HepG2 (cell line): ENCODE data around the gene RUNDC1. TPM values are rescaled to one million over a fixed set of nuclear protein-coding genes. Genes with fewer than 3 reads are reported as not detected.

Experiments used
- BHLHE40 ChIP-seq: IDR thresholded peaks from 2 replicates; pipeline ENCODE4 v1.6.1; 2011; ENCODE audit warnings: low read length, improper control_type of control experiment
- FOXA1 ChIP-seq, 2 experiments: fragments of 450-650 bp in 1 of 2; sonication (generic) in 1 of 2; formaldehyde crosslinking in 1 of 2; IDR thresholded peaks; 2 replicates each; pipeline versions ENCODE4 v1.4.0 to v1.6.1; 2016 to 2020; ENCODE audit warnings: missing genetic modification reagents in 1 of 2
- KAT7 ChIP-seq: IDR thresholded peaks from 2 replicates; pipeline ENCODE4 v1.6.1; 2018; ENCODE audit warnings: borderline replicate concordance, missing compliant biosample characterization
- KDM4B ChIP-seq: sonication (generic); formaldehyde crosslinking; IDR thresholded peaks from 2 replicates; pipeline ENCODE4 v1.4.0; 2020; ENCODE audit warnings: missing genetic modification reagents
- KLF16 ChIP-seq, 2 experiments: sonication (generic) in 1 of 2; formaldehyde crosslinking in 1 of 2; IDR thresholded peaks; 2 replicates each; pipeline versions ENCODE4 v1.6.1 to v1.8.0; 2016 to 2023; ENCODE audit warnings: missing genetic modification reagents in 2 of 2, missing compliant biosample characterization in 1 of 2
- KMT2A ChIP-seq: sonication (generic); formaldehyde crosslinking; IDR thresholded peaks from 2 replicates; pipeline ENCODE4 v1.4.0; 2020; ENCODE audit warnings: missing genetic modification reagents
- NFYB ChIP-seq: sonication (generic); formaldehyde crosslinking; IDR thresholded peaks from 2 replicates; pipeline ENCODE4 v1.4.0; 2020; ENCODE audit warnings: missing genetic modification reagents
- PPARG ChIP-seq: conservative IDR thresholded peaks from 2 replicates; pipeline ENCODE4 v1.6.1; 2016; ENCODE audit warnings: missing biosample characterization, missing genetic modification reagents
- SALL2 ChIP-seq: sonication (generic); formaldehyde crosslinking; IDR thresholded peaks from 2 replicates; pipeline ENCODE4 v1.8.1; 2023; ENCODE audit warnings: mild to moderate bottlenecking, missing genetic modification reagents, inconsistent platforms
- SMC3 ChIP-seq: IDR thresholded peaks from 2 replicates; pipeline ENCODE4 v1.6.1; 2011; ENCODE audit warnings: low read length, improper control_type of control experiment
- SOX6 ChIP-seq, 2 experiments: fragments of 450-650 bp in 1 of 2; sonication (generic) in 1 of 2; formaldehyde crosslinking in 1 of 2; IDR thresholded peaks; 2 replicates each; pipeline versions ENCODE4 v1.4.0 to v1.6.1; 2017 to 2020; ENCODE audit warnings: antibody characterized with exemption in 1 of 2, mild to moderate bottlenecking in 1 of 2, missing genetic modification reagents in 1 of 2
- SRF ChIP-seq: IDR thresholded peaks from 2 replicates; pipeline ENCODE4 v1.6.1; 2011; ENCODE audit warnings: mild to moderate bottlenecking, low read depth, low read length, moderate library complexity
- SSRP1 ChIP-seq: IDR thresholded peaks from 2 replicates; pipeline ENCODE4 v1.6.1; 2016; ENCODE audit warnings: control low read depth
- THAP8 ChIP-seq: sonication (generic); formaldehyde crosslinking; IDR thresholded peaks from 2 replicates; pipeline ENCODE4 v1.5.1; 2020; ENCODE audit warnings: missing genetic modification reagents, mild to moderate bottlenecking, borderline replicate concordance
- ZGPAT ChIP-seq: IDR thresholded peaks from 2 replicates; pipeline ENCODE4 v1.6.1; 2016; ENCODE audit warnings: mild to moderate bottlenecking
- ZNF224 ChIP-seq: sonication (generic); formaldehyde crosslinking; IDR thresholded peaks from 2 replicates; pipeline ENCODE4 v1.5.0; 2020; ENCODE audit warnings: mild to moderate bottlenecking, missing genetic modification reagents
- ZNF230 ChIP-seq: sonication (generic); formaldehyde crosslinking; IDR thresholded peaks from 2 replicates; pipeline ENCODE4 v1.4.0; 2020; ENCODE audit warnings: mild to moderate bottlenecking, missing genetic modification reagents
- ZNF280B ChIP-seq: sonication (generic); formaldehyde crosslinking; IDR thresholded peaks from 2 replicates; pipeline ENCODE4 v1.5.0; 2020; ENCODE audit warnings: missing genetic modification reagents, mild to moderate bottlenecking, borderline replicate concordance
- ZNF331 ChIP-seq: sonication (generic); formaldehyde crosslinking; IDR thresholded peaks from 2 replicates; pipeline ENCODE4 v1.4.0; 2020; ENCODE audit warnings: missing genetic modification reagents
- ZNF33A ChIP-seq: sonication (generic); formaldehyde crosslinking; IDR thresholded peaks from 2 replicates; pipeline ENCODE4 v1.5.1; 2020; ENCODE audit warnings: missing genetic modification reagents, mild to moderate bottlenecking, moderate library complexity, borderline replicate concordance
- ZNF460 ChIP-seq: sonication (generic); formaldehyde crosslinking; IDR thresholded peaks from 2 replicates; pipeline ENCODE4 v1.5.1; 2020; ENCODE audit warnings: missing genetic modification reagents, mild to moderate bottlenecking, borderline replicate concordance
- ZNF781 ChIP-seq: sonication (generic); formaldehyde crosslinking; IDR thresholded peaks from 2 replicates; pipeline ENCODE4 v1.5.1; 2020; ENCODE audit warnings: borderline replicate concordance, mild to moderate bottlenecking, missing genetic modification reagents; ENCODE audit errors: not compliant biosample characterization
- ZNF879 ChIP-seq: sonication (generic); formaldehyde crosslinking; IDR thresholded peaks from 2 replicates; pipeline ENCODE4 v1.8.1; 2023; ENCODE audit warnings: missing genetic modification reagents
- polyA plus RNA-seq, 8 experiments: library from polyadenylated mRNA; depleted of rRNA in 3 of 8; stranded (reverse) in 7 of 8; unstranded in 1 of 8; fragments of >200 nt; fragmentation: Illumina TruSeq in 4 of 8; extraction: Trizol in 4 of 8; gene quantifications; 2 replicates each; pipeline versions ENCODE4 v1.2.1 to v1.2.3, GENCODE V29; 2011 to 2016; ENCODE audit warnings: low read depth in 4 of 8, missing spikeins in 1 of 8, mixed read lengths in 1 of 8; ENCODE audit not compliant: insufficient read depth in 1 of 8
- total RNA-seq, 5 experiments: library from RNA; depleted of rRNA; stranded (reverse); fragments of >200 nt; fragmentation: Illumina TruSeq; extraction: Trizol; gene quantifications; 2 replicates each; pipeline ENCODE4 v1.2.3, GENCODE V29; 2016; ENCODE audit warnings: low read depth in 1 of 5
- TF ChIP-seq, protein P1 (sequence below): sonication (generic); formaldehyde crosslinking; IDR thresholded peaks from 2 replicates; pipeline ENCODE4 v1.4.0; 2020; ENCODE audit warnings: missing genetic modification reagents, borderline replicate concordance

RUNDC1 gene
- total and polyA plus RNA-seq, 2 of the 13 experiments (the other 11 are each of a cell fraction or from before 2014, with no cell fraction given): 10.3 to 11.4 TPM

GRCh38 chr17:43024407-43025289 lies 44.3 kb downstream of the RUNDC1 start, which contains the start of gene RND2 (continued):
- peak; percentile 74 for TF ChIP-seq ZGPAT (CRISPR knock-in tag)
- TF ChIP-seq ZNF460 (CRISPR knock-in tag): peak; percentile 67; the same call in 1 of the 2 replicates
- TF ChIP-seq, protein P1, sequence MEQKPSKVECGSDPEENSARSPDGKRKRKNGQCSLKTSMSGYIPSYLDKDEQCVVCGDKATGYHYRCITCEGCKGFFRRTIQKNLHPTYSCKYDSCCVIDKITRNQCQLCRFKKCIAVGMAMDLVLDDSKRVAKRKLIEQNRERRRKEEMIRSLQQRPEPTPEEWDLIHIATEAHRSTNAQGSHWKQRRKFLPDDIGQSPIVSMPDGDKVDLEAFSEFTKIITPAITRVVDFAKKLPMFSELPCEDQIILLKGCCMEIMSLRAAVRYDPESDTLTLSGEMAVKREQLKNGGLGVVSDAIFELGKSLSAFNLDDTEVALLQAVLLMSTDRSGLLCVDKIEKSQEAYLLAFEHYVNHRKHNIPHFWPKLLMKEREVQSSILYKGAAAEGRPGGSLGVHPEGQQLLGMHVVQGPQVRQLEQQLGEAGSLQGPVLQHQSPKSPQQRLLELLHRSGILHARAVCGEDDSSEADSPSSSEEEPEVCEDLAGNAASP (CRISPR knock-in tag): 0 out of 2 replicates have a peak, but pooled peaks have one; percentile 30
- TF ChIP-seq ZNF230 (CRISPR knock-in tag): 0 out of 2 replicates have a peak, but pooled peaks have one; percentile 27
- TF ChIP-seq SRF: peak; percentile 42; the same call in 1 of the 2 replicates
- TF ChIP-seq ZNF224 (CRISPR knock-in tag): 0 out of 2 replicates have a peak, but pooled peaks have one; percentile 54
- 0 out of 2 replicates have a peak, but pooled peaks have one; percentile 40 for TF ChIP-seq KAT7
- TF ChIP-seq ZNF879 (CRISPR knock-in tag): 0 out of 2 replicates have a peak, but pooled peaks have one; percentile 31
- TF ChIP-seq KDM4B (CRISPR knock-in tag): 0 out of 2 replicates have a peak, but pooled peaks have one; percentile 67
- peak; percentile 81; the same call in 1 of the 2 replicates for TF ChIP-seq ZNF280B (CRISPR knock-in tag)
- peak; percentile 36; the same call in 1 of the 2 replicates for TF ChIP-seq BHLHE40
- no peak for TF ChIP-seq SSRP1 (CRISPR knock-in tag)
- peak; percentile 85 for TF ChIP-seq ZNF781 (CRISPR knock-in tag)
- TF ChIP-seq PPARG (CRISPR knock-in tag): peak; percentile 67; the same call in 1 of the 2 replicates
- TF ChIP-seq KMT2A (CRISPR knock-in tag): peak; percentile 70
- no peak for TF ChIP-seq SOX6 (IDR thresholded peaks at IDR 0.05)
- TF ChIP-seq SOX6 (CRISPR knock-in tag; IDR thresholded peaks at IDR 0.05): peak; percentile 56
- TF ChIP-seq ZNF33A (CRISPR knock-in tag): 0 out of 2 replicates have a peak, but pooled peaks have one; percentile 82
- peak; percentile 98 for TF ChIP-seq SMC3
- no peak for TF ChIP-seq FOXA1 (IDR thresholded peaks at IDR 0.05)
- peak; percentile 11; the same call in 1 of the 2 replicates for TF ChIP-seq FOXA1 (CRISPR knock-in tag; IDR thresholded peaks at IDR 0.05)
- TF ChIP-seq THAP8 (CRISPR knock-in tag): no peak
- peak; percentile 93 for TF ChIP-seq SALL2
- TF ChIP-seq ZNF331 (CRISPR knock-in tag): peak; percentile 72
- TF ChIP-seq NFYB (CRISPR knock-in tag): no peak
- peak in 1 of 2 experiments; percentile 60; a peak in 1 of 4 replicates for TF ChIP-seq KLF16 (CRISPR knock-in tag; IDR thresholded peaks at IDR 0.05)
